Measurements from ENCODE around the gene COG5.

The COG5 gene

GRCh38 chr7:107213945-107214344 is 349.8 kb downstream of the COG5 start:
- no peak for DNase-seq
- TF ChIP-seq, protein P1, sequence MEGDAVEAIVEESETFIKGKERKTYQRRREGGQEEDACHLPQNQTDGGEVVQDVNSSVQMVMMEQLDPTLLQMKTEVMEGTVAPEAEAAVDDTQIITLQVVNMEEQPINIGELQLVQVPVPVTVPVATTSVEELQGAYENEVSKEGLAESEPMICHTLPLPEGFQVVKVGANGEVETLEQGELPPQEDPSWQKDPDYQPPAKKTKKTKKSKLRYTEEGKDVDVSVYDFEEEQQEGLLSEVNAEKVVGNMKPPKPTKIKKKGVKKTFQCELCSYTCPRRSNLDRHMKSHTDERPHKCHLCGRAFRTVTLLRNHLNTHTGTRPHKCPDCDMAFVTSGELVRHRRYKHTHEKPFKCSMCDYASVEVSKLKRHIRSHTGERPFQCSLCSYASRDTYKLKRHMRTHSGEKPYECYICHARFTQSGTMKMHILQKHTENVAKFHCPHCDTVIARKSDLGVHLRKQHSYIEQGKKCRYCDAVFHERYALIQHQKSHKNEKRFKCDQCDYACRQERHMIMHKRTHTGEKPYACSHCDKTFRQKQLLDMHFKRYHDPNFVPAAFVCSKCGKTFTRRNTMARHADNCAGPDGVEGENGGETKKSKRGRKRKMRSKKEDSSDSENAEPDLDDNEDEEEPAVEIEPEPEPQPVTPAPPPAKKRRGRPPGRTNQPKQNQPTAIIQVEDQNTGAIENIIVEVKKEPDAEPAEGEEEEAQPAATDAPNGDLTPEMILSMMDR (IDR thresholded peaks at IDR 0.05; ENCODE audit: low read depth, low read length), result no peak
- Histone ChIP-seq H3K4me3 (ENCODE audit: low read depth, low read length) (no peak overlapping the region), H3K36me3 (no peaks in the 10 kb centered on the region), H3K27me3 (no peaks in the 10 kb centered on the region), H3K4me1 (no peaks in the 10 kb centered on the region), H3K9me3 (no peaks in the 10 kb centered on the region)

GRCh38 chr7:107213193-107213788 is 350.4 kb downstream of the COG5 start:
- Histone ChIP-seq H3K4me3 (ENCODE audit: low read depth, low read length) (no peak overlapping the region), H3K4me1 (no peaks in the 10 kb centered on the region), H3K27me3 (no peaks in the 10 kb centered on the region), H3K36me3 (no peaks in the 10 kb centered on the region), H3K9me3 (no peaks in the 10 kb centered on the region)
- TF ChIP-seq, protein P1 (IDR thresholded peaks at IDR 0.05; ENCODE audit: low read depth, low read length), result no peak
- no peak for DNase-seq

DNA sequence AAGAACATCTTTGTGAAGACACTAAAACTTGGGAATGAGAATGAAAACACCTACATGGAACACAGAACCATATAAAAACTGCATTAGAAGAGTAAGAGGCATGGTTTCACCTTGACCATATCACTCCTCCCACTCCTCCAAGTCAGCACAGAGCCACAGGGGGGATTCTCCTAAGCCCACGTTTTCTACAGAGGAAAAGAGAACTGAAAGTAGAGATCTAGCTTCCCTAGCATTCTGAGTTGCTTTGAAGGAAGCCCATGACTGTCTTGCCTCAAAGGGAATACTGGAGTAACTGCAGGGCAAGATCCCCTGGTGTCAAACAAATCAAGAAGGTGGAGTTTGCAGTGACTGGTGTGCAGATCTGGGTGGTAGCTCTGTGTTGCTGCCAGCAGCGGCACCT is 351.0 kb downstream of the COG5 start:
- H3K4me3 ChIP-seq (ENCODE audit: low read depth, low read length), result no peak overlapping the region
- no peak for DNase-seq
- no peaks in the 10 kb centered on the region for H3K36me3 ChIP-seq
- no peaks in the 10 kb centered on the region for H3K4me1 ChIP-seq
- TF ChIP-seq, protein P1 (IDR thresholded peaks at IDR 0.05; ENCODE audit: low read depth, low read length), result no peak
- no peaks in the 10 kb centered on the region for H3K9me3 ChIP-seq
- H3K27me3 ChIP-seq, result no peaks in the 10 kb centered on the region

DNA sequence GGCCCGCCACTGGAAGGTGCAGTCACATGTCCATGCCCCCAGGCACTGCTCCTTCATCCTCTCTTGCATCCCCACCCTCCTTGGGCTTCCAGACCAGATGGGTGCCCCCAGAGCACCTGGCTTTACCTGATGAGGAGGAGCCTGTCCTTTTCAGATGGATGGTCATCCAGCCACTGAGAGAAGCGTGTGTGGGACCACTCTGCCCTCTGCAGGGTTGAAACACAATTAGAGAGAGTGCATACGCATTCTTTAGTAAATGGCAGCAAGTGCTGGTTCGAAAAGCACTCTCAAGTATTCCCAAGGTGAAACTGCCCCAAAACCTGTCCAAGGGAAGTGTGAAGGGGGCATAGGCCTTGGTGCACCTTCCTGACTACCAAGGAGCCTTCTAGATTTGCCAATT is 353.3 kb downstream of the COG5 start:
- Histone ChIP-seq H3K4me1 (no peaks in the 10 kb centered on the region), H3K9me3 (no peaks in the 10 kb centered on the region), H3K4me3 (ENCODE audit: low read depth, low read length) (no peak overlapping the region), H3K27me3 (no peaks in the 10 kb centered on the region), H3K36me3 (no peaks in the 10 kb centered on the region)
- TF ChIP-seq, protein P1 (IDR thresholded peaks at IDR 0.05; ENCODE audit: low read depth, low read length), result no peak
- DNase-seq, result no peak

DNA sequence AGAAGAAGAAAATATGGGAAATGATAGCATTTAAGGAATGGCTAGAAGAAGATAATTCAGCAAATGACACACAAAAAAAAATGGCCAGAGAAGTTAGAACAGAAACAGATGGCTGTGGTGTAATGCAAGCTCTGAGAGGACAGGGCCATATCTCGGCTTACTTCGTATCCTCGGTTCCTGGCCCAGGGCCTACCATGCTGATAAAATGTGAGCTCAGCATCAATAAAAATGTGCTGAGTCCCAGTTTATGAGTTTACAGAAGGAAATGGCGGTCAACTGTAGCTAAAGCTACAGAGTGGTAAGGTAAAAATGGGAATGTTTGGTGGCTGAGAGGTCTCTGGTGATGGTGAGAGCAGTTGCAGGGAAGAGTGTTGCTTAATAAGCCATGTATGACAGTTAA is 354.2 kb downstream of the COG5 start:
- Histone ChIP-seq H3K9me3 (no peaks in the 10 kb centered on the region), H3K27me3 (no peaks in the 10 kb centered on the region), H3K4me3 (ENCODE audit: low read depth, low read length) (no peak overlapping the region), H3K4me1 (no peaks in the 10 kb centered on the region), H3K36me3 (no peaks in the 10 kb centered on the region)
- no peak for DNase-seq
- TF ChIP-seq, protein P1 (IDR thresholded peaks at IDR 0.05; ENCODE audit: low read depth, low read length), result no peak

DNA sequence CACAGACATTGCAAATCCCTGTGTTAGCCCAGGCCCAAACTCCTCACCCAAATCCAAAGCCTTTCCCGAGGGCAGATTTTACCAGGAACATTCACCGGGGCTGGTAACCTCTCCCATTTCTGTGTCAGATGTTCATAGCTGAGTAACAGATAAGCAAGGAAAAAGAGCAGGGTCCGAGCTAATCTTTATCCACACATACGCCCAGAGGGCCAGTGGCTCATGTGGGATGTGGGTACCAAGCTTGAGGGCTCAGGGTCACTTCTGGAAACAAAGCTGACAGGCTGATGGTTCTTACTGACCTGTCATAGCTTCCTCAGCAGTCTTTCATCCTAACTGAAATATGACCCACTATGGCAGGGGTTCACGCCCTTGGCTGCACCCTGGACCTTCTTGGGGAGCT is 355.2 kb downstream of the COG5 start:
- no peak overlapping the region for H3K4me3 ChIP-seq (ENCODE audit: low read depth, low read length)
- H3K9me3 ChIP-seq, result no peaks in the 10 kb centered on the region
- TF ChIP-seq, protein P1 (IDR thresholded peaks at IDR 0.05; ENCODE audit: low read depth, low read length), result no peak
- H3K36me3 ChIP-seq, result no peaks in the 10 kb centered on the region
- no peak for DNase-seq
- H3K4me1 ChIP-seq, result no peaks in the 10 kb centered on the region
- no peaks in the 10 kb centered on the region for H3K27me3 ChIP-seq
